ENCODE data around the gene GPX2. TPM values are rescaled to one million over a fixed set of nuclear protein-coding genes. Genes with fewer than 3 reads are reported as not detected.
"Not testable (repeated sequence)": the region's sequence is repeated elsewhere in the genome, so short reads cannot be mapped to it uniquely, and the experiment has no call there.

The GPX2 gene
- polyA plus RNA-seq, 5 donors = 0.55 to 1.2 (median 0.72) TPM

DNA sequence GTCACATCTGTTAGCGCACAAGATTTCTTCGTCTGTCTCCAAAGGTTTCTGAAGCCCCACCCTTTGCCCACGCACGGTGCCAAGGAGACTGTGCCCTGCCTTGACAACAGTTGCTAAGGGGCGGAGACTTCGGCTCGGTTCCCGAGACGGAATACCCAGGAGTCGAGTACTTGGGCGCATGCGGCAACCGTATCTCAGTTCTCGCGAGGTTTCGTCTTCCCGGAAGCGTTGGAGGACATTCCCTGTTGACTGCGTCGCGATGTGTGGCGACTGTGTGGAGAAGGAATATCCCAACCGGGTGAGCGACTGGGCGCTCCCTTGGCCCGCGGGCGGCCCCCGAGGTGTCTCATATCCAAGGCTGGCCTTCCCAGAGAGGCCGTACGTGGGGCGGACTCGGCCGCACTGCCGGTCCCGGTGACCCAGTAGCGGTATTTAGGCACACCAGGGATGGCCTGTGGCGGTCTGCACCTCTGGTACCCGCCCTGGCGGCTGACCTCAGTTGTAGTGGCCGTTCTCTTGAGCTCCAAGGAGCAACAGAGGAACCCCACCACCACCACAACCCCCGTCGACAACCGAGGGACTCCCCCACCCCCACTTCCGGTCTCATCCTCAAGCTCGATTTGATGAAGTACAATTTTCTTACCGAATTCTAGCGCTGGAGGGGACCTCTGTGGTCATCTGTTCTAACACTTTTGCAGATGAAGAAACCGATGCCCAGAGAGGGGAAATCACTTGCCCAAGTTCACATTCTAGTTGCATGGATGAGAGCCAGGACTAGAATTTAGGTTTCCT lies 28.1 kb downstream of the GPX2 start, which contains the start of gene CHURC1:
CHURC1 (plus strand) TSS at position 219 of the 792 bp plus-strand sequence; CDS start at position 260, 41 bp downstream.
- peak; percentile 95 to 97 for DNase-seq

GRCh38 chr14:64913477-64913876 lies 29.1 kb downstream of the GPX2 start:
- not testable (repeated sequence) for DNase-seq

DNA sequence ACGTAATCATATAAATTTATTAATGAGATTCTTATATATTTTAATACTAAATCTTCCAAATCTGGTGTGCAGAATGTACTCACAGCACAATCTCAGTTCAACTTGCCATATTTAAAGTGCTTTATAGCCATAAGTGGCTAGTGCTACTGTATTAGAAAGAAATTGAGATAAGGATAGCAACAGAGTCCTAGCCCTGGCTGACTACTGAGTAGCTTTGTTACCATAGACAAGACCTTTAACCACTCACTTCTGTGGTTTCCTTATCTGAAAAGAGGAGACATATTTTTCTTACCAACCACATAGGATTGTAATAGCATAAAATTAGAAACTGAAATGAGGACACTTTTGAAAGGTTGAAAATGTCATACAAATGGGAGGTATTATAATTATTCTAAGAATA lies 30.3 kb downstream of the GPX2 start:
- no peak for DNase-seq

DNA sequence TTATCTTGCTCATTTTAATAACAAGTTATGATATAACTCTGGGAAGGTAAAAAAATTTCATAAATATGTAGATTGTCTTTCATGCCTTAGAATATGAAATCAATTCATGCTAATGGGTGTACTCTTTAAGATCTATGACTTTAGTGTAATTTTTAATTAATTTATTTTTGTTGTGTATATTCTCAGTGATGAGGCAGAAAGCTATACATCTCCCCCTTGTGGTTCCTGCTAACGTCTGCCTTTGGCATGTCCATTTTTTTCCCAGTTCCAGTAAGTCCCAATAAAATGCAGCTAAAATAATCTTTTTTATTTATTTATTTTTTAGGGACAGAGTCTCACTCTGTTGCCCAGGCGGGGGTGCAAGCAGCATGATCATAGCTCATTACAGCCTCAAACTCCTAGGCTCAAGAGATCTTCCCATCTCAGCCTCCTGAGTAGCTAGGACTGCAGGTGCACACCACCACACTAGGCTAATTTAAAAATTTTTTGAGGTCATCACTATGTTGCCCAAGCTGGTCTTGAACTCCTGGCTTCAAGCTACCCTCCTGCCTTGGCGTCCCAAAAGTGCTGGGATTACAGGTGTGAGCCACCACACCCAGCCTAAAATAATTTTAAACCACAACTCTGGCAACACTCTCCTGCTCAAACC lies 31.6 kb downstream of the GPX2 start:
- no peak for DNase-seq

- no peak for DNase-seq
These were observed 36.5 kb downstream of the GPX2 start for GRCh38 chr14:64906022-64906421.

DNA sequence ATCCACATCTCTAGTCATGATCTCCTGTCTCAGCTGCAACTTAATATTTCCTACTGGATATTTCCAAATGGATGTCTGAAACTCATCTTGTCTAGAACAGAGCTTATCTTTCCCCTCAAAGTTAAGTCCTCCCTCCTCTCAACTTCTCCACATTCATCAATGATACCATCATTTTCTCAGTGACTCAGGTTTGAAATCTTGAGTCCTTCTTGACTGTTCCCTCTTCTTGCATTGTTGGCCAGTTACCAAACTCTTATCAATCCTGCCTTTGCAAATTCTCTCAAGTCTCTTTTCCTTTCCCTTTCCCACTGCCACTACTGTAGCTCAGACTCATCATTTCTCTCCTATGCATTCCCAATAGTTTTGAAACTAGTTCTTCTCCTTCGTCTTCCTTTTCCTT lies 42.6 kb downstream of the GPX2 start:
- no peak for DNase-seq

- DNase-seq = peak in 1 of 2 donors; percentile 42
These were observed 50.6 kb downstream of the GPX2 start for GRCh38 chr14:64891839-64892375.

GRCh38 chr14:64891173-64891838 lies 51.2 kb downstream of the GPX2 start:
- no peak for DNase-seq

GRCh38 chr14:64889352-64889751 lies 53.2 kb downstream of the GPX2 start:
- DNase-seq = no peak

Other genes with a start within 250 kb of the GPX2 start
- 10 to 100 TPM; 49.0 to 64.8 (median 59.4) TPM for gene PLEKHG3, start 238.3 kb downstream of the GPX2 start, polyA plus RNA-seq (ENCODE audit: insufficient read depth in 1 of 5, insufficient read length in 5 of 5, low replicate concordance in 1 of 5)
- gene SPTB, start 62.8 kb downstream of the GPX2 start, polyA plus RNA-seq (ENCODE audit: insufficient read depth in 1 of 5, insufficient read length in 5 of 5, low replicate concordance in 1 of 5) = 1 to 10 TPM; 2.7 to 8.0 (median 4.3) TPM
- gene CHURC1, start 28.3 kb downstream of the GPX2 start, polyA plus RNA-seq (ENCODE audit: insufficient read depth in 1 of 5, insufficient read length in 5 of 5, low replicate concordance in 1 of 5) = 10 to 100 TPM; 45.4 to 64.2 (median 56.8) TPM
- gene RAB15, start 29.6 kb upstream of the GPX2 start, polyA plus RNA-seq (ENCODE audit: insufficient read depth in 1 of 5, insufficient read length in 5 of 5, low replicate concordance in 1 of 5) = 10 to 100 TPM; 27.7 to 32.9 (median 31.8) TPM
- 10 to 100 TPM; 24.4 to 32.6 (median 30.9) TPM for gene FNTB, start 44.1 kb upstream of the GPX2 start, polyA plus RNA-seq (ENCODE audit: insufficient read depth in 1 of 5, insufficient read length in 5 of 5, low replicate concordance in 1 of 5)
- 10 to 100 TPM; 57.1 to 67.7 (median 58.8) TPM for gene MAX, start 159.8 kb upstream of the GPX2 start, polyA plus RNA-seq (ENCODE audit: insufficient read depth in 1 of 5, insufficient read length in 5 of 5, low replicate concordance in 1 of 5)

Measured in right lung (tissue), 5 donors.